HG02588 (cell line): ENCODE measurements around the gene COL18A1.
"Not testable (repeated sequence)": the region's sequence is repeated elsewhere in the genome, so short reads cannot be mapped to it uniquely, and the experiment has no call there.

Experiments
- ATAC-seq: cut with Tn5 transposase; IDR thresholded peaks from one replicate; pipeline ENCODE4 v1.9.1; 2021; ENCODE audit warnings: mild to moderate bottlenecking, moderate library complexity; ENCODE audit not compliant: unreplicated experiment

COL18A1 gene

GRCh38 chr21:45551783-45552695 is 147.1 kb downstream of the COL18A1 start:
- ATAC-seq = no peak

- ATAC-seq = no peak
These were observed 147.9 kb downstream of the COL18A1 start for GRCh38 chr21:45552696-45553391.

GRCh38 chr21:45554477-45555175 is 149.7 kb downstream of the COL18A1 start:
- ATAC-seq = peak; percentile 39

- ATAC-seq = no peak
These were observed 150.2 kb downstream of the COL18A1 start for GRCh38 chr21:45555251-45555556.

- ATAC-seq = peak; percentile 59
These were observed 150.8 kb downstream of the COL18A1 start for GRCh38 chr21:45555557-45556301.

- no peak for ATAC-seq
These were observed 151.3 kb downstream of the COL18A1 start for GRCh38 chr21:45556302-45556644.

GRCh38 chr21:45556645-45557615 is 152.0 kb downstream of the COL18A1 start:
- ATAC-seq = no peak

GRCh38 chr21:45557616-45558043 is 152.7 kb downstream of the COL18A1 start:
- ATAC-seq = no peak

GRCh38 chr21:45558044-45558721 is 153.2 kb downstream of the COL18A1 start:
- no peak for ATAC-seq

GRCh38 chr21:45559216-45560105 is 154.5 kb downstream of the COL18A1 start:
- no peak for ATAC-seq

GRCh38 chr21:45560106-45561021 is 155.4 kb downstream of the COL18A1 start:
- ATAC-seq = no peak

GRCh38 chr21:45561241-45561640 is 156.3 kb downstream of the COL18A1 start:
- ATAC-seq = not testable (repeated sequence)

- no peak for ATAC-seq
These were observed 157.4 kb downstream of the COL18A1 start for GRCh38 chr21:45562402-45562801.

GRCh38 chr21:45562965-45563364 is 158.0 kb downstream of the COL18A1 start:
- no peak for ATAC-seq
